H1 (cell line): Measurements from ENCODE around the gene DHX58. TPM values are rescaled to one million over a fixed set of nuclear protein-coding genes. Genes with fewer than 3 reads are reported as not detected.
"Not testable (repeated sequence)": the region's sequence is repeated elsewhere in the genome, so short reads cannot be mapped to it uniquely, and the experiment has no call there.

ENCODE experiments used
- CTCF ChIA-PET: fragments of 300-600 bp; sonication (Branson Sonifier 250); formaldehyde crosslinking; loops from one replicate; lab custom pipeline; 2021; ENCODE audit not compliant: partially characterized antibody; lab: Charles Lee
- POLR2A ChIA-PET: fragments of 300-600 bp; sonication (Branson Sonifier 250); formaldehyde crosslinking; loops from one replicate; lab custom pipeline; 2021; ENCODE audit warnings: inconsistent platforms; ENCODE audit not compliant: partially characterized antibody; lab: Charles Lee
- DNase-seq, 2 experiments: peaks; one replicate each; pipeline versions ENCODE4 v3.0.0 to v3.0.0-alpha.2; 2010 to 2022; ENCODE audit warnings: low spot score in 2 of 2, low read depth in 1 of 2, mixed read lengths in 1 of 2
- FAIRE-seq: peaks from 2 replicates; lab custom pipeline; 2011; peaks lifted over from hg19 to GRCh38; lab: Jason Lieb, UNC
- H2AFZ ChIP-seq: 2 replicates; pipeline ENCODE4 v1.8.1; 2012; ENCODE audit warnings: low read length, inconsistent platforms
- H2AK5ac ChIP-seq: 2 replicates; pipeline ENCODE4 v1.6.1; 2013; ENCODE audit warnings: low read depth, low read length
- H2BK120ac ChIP-seq: replicated peaks from 2 replicates; pipeline ENCODE3; 2013; ENCODE audit warnings: low read depth, low read length, inconsistent platforms
- H2BK12ac ChIP-seq: 2 replicates; pipeline ENCODE4 v1.6.1; 2013; ENCODE audit warnings: low read depth, low read length
- H2BK15ac ChIP-seq: 2 replicates; pipeline ENCODE4 v1.6.1; 2013; ENCODE audit warnings: low read length
- H2BK20ac ChIP-seq: 2 replicates; pipeline ENCODE4 v1.6.1; 2013; ENCODE audit warnings: low read length
- H2BK5ac ChIP-seq: 2 replicates; pipeline ENCODE4 v1.6.1; 2013; ENCODE audit warnings: low read depth, low read length
- H3K14ac ChIP-seq: 2 replicates; pipeline ENCODE4 v1.6.1; 2013; ENCODE audit warnings: inconsistent platforms; ENCODE audit not compliant: insufficient read length
- H3K18ac ChIP-seq: 2 replicates; pipeline ENCODE4 v1.6.1; 2013; ENCODE audit warnings: low read length; ENCODE audit errors: extremely low read depth
- H3K23ac ChIP-seq: 2 replicates; pipeline ENCODE4 v1.6.1; 2013; ENCODE audit warnings: inconsistent platforms; ENCODE audit not compliant: insufficient read length
- H3K23me2 ChIP-seq: 2 replicates; pipeline ENCODE4 v1.6.1; 2013; ENCODE audit warnings: low read depth, low read length
- H3K27ac ChIP-seq: 2 replicates; pipeline ENCODE4 v1.6.1; 2011; ENCODE audit warnings: low read depth, low read length, inconsistent platforms
- H3K27me3 ChIP-seq, 4 experiments: replicated peaks in 1 of 4; 1 replicate in 1 of 4; 2 replicates in 3 of 4; pipeline versions ENCODE4 v1.6.1 to v1.8.1; 2011 to 2013; ENCODE audit warnings: low read length in 3 of 4, mild to moderate bottlenecking in 3 of 4, inconsistent platforms in 2 of 4, mixed read lengths in 2 of 4, moderate library complexity in 1 of 4; ENCODE audit not compliant: control insufficient read depth in 3 of 4, insufficient read depth in 3 of 4; ENCODE audit errors: extremely low read depth in 1 of 4
- H3K36me3 ChIP-seq, 4 experiments: 2 replicates each; pipeline versions ENCODE4 v1.6.1 to v1.8.1; 2011 to 2013; ENCODE audit warnings: mild to moderate bottlenecking in 4 of 4, low read length in 3 of 4, moderate library complexity in 2 of 4, control low read depth in 1 of 4, inconsistent platforms in 1 of 4; ENCODE audit not compliant: insufficient read depth in 4 of 4, control insufficient read depth in 2 of 4
- H3K4ac ChIP-seq: replicated peaks from 2 replicates; pipeline ENCODE3; 2013; ENCODE audit warnings: low read length, low read depth, mixed read lengths, inconsistent platforms; ENCODE audit not compliant: insufficient read length
- H3K4me1 ChIP-seq, 4 experiments: replicated peaks in 1 of 4; 1 replicate in 1 of 4; 2 replicates in 3 of 4; pipeline versions ENCODE4 v1.6.1 to v1.8.1; 2011 to 2013; ENCODE audit warnings: low read length in 3 of 4, inconsistent platforms in 2 of 4, mixed read lengths in 1 of 4; ENCODE audit not compliant: insufficient read depth in 4 of 4, control insufficient read depth in 3 of 4
- H3K4me2 ChIP-seq, 2 experiments: 2 replicates each; pipeline versions ENCODE4 v1.6.1 to v1.8.1; 2011 to 2013; ENCODE audit warnings: low read depth in 2 of 2, low read length in 2 of 2, control low read depth in 1 of 2, inconsistent platforms in 1 of 2, mild to moderate bottlenecking in 1 of 2; ENCODE audit not compliant: insufficient read depth in 1 of 2
- H3K4me3 ChIP-seq, 4 experiments: fragments of 200-600, 300-600 bp in 1 of 4; sonication (generic), shearing (Covaris generic), sonication (Bioruptor Twin) in 1 of 4; 2 replicates each; pipeline versions ENCODE4 v1.5.1 to v1.8.1; 2011 to 2016; ENCODE audit warnings: low read length in 4 of 4, low read depth in 3 of 4, control low read depth in 2 of 4, inconsistent platforms in 2 of 4, mild to moderate bottlenecking in 2 of 4, mixed read lengths in 1 of 4, moderate library complexity in 1 of 4; ENCODE audit not compliant: insufficient read depth in 2 of 4; ENCODE audit errors: extremely low read depth in 1 of 4
- H3K56ac ChIP-seq: replicated peaks from 2 replicates; pipeline ENCODE3; 2013; ENCODE audit warnings: low read depth, mild to moderate bottlenecking, mixed read lengths, low read length, inconsistent platforms; ENCODE audit not compliant: insufficient read length
- H3K79me1 ChIP-seq: 2 replicates; pipeline ENCODE4 v1.6.1; 2013; ENCODE audit warnings: low read depth, low read length, control low read depth
- H3K79me2 ChIP-seq, 2 experiments: 2 replicates each; pipeline versions ENCODE4 v1.6.1 to v1.8.1; 2012 to 2013; ENCODE audit warnings: low read length in 2 of 2, mild to moderate bottlenecking in 2 of 2, inconsistent platforms in 1 of 2; ENCODE audit not compliant: insufficient read depth in 2 of 2, control insufficient read depth in 1 of 2
- H3K9ac ChIP-seq, 4 experiments: replicated peaks in 1 of 4; 1 replicate in 1 of 4; 2 replicates in 3 of 4; pipeline versions ENCODE4 v1.6.1 to v1.8.1; 2011 to 2013; ENCODE audit warnings: low read depth in 3 of 4, low read length in 3 of 4, control low read depth in 2 of 4, mild to moderate bottlenecking in 2 of 4, moderate library complexity in 2 of 4, inconsistent platforms in 1 of 4; ENCODE audit errors: extremely low read depth in 1 of 4
- H3K9me3 ChIP-seq, 2 experiments: 2 replicates each; pipeline versions ENCODE4 v1.6.1 to v1.8.1; 2012 to 2013; ENCODE audit warnings: mild to moderate bottlenecking in 2 of 2, moderate library complexity in 2 of 2, control low read depth in 1 of 2, inconsistent platforms in 1 of 2, low read depth in 1 of 2, low read length in 1 of 2, mixed read lengths in 1 of 2; ENCODE audit not compliant: insufficient read depth in 2 of 2
- H4K20me1 ChIP-seq, 2 experiments: replicated peaks in 1 of 2; 2 replicates each; pipeline versions ENCODE3 to v1.8.1; 2011 to 2013; ENCODE audit warnings: inconsistent platforms in 2 of 2, low read length in 2 of 2, mild to moderate bottlenecking in 1 of 2; ENCODE audit not compliant: insufficient read depth in 2 of 2, control insufficient read depth in 1 of 2
- H4K5ac ChIP-seq: 2 replicates; pipeline ENCODE4 v1.6.1; 2013; ENCODE audit warnings: low read length, low read depth, mixed read lengths, inconsistent platforms; ENCODE audit not compliant: insufficient read length
- H4K8ac ChIP-seq: 2 replicates; pipeline ENCODE4 v1.8.0; 2013; ENCODE audit warnings: mild to moderate bottlenecking, moderate library complexity, low read length, inconsistent platforms; ENCODE audit not compliant: insufficient read depth; ENCODE audit errors: extremely low read depth
- H4K91ac ChIP-seq: replicated peaks from 2 replicates; pipeline ENCODE3; 2013; ENCODE audit warnings: low read length, mixed read lengths, inconsistent platforms; ENCODE audit not compliant: insufficient read length
- WGBS, 2 experiments: shearing (Covaris generic) in 1 of 2; methylation state at CpG; one replicate each; pipeline versions ENCODE4 v1.1.6 to v1.1.7; 2013 to 2015; ENCODE audit warnings: low lambda C conversion rate in 2 of 2, mixed read lengths in 2 of 2, inconsistent platforms in 1 of 2, low coverage in 1 of 2, missing lambda C conversion rate in 1 of 2; ENCODE audit not compliant: insufficient replicate concordance in 2 of 2, insufficient coverage in 1 of 2, insufficient read length in 1 of 2; ENCODE audit errors: extremely low coverage in 1 of 2, missing lambda C conversion rate in 1 of 2; 5-methylcytosine and 5-hydroxymethylcytosine counted together
- polyA plus RNA-seq, 7 experiments: library from polyadenylated mRNA; depleted of rRNA in 3 of 7; stranded (reverse) in 5 of 7; unstranded in 2 of 7; fragments of >200 nt in 5 of 7; fragments of 200-250 nt in 2 of 7; gene quantifications; 1 replicate in 5 of 7; 2 replicates in 1 of 7; 4 replicates in 1 of 7; pipeline versions ENCODE4 v1.2.1 to v1.2.3, GENCODE V29; 2011 to 2013; ENCODE audit warnings: missing spikeins in 2 of 7, mixed read lengths in 2 of 7
- total RNA-seq: library from RNA; stranded (reverse); fragmentation: NEBNext Ultra II Directional; extraction: Animal tissue kit (Norgen Biotek cat#: 25700); gene quantifications from 2 replicates; pipeline ENCODE4 v1.2.1, GENCODE V29; 2021

Gene DHX58
- total and polyA plus RNA-seq, 2 of the 8 experiments (the other 6 are each of a cell fraction or from before 2014, with no cell fraction given): 5.6 to 9.9 TPM

DNA sequence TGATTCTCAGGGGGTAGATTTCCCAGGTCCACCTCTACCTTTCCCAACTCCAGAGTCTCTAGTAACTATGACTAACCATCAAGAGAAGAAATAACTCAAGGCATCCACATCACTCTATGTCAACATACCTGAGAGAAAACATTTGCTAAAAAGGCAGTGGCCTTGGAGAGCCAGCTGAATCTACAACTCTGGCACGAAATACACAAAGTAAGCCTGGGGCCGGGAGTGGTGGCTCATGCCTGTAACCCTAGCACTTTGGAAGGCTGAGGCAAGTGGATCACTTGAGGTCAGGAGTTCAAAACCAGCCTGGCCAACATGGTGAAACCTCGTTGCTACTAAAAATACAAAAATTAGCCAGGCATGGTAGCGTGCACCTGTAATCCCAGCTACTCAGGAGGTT lies 30.6 kb upstream of the DHX58 start:
- not testable (repeated sequence) for H3K27me3 ChIP-seq, H3K56ac ChIP-seq, H3K23me2 ChIP-seq, H3K4me3 ChIP-seq, H3K27ac ChIP-seq, H3K4me2 ChIP-seq, H2BK120ac ChIP-seq, H4K5ac ChIP-seq, H2BK5ac ChIP-seq, H3K4ac ChIP-seq, DNase-seq, H3K4me1 ChIP-seq, H3K9me3 ChIP-seq, H3K9ac ChIP-seq, FAIRE-seq, H2AFZ ChIP-seq, H3K18ac ChIP-seq, H2BK15ac ChIP-seq, H2BK20ac ChIP-seq, H3K79me1 ChIP-seq, H2AK5ac ChIP-seq, H2BK12ac ChIP-seq, H4K91ac ChIP-seq, H3K36me3 ChIP-seq, H3K14ac ChIP-seq, H3K23ac ChIP-seq, H4K8ac ChIP-seq
- POLR2A ChIA-PET: interaction anchor here (1.1 to 1.4 kb wide), 3 partner anchors 22 to 127 kb away, joined by 3 to 5 read pairs (median 4); partner anchors contain the start of gene KAT2A
- WGBS, 2 experiments: 71% methylated on average over 4 of the region's 4 CpGs; no CpG with 5 or more reads in 1 of the 2 experiments
- Histone ChIP-seq H3K79me2 (peaks cover 0 to 43% of the 10 kb centered on the region in 2 experiments; a peak in 2 of 4 replicates), H4K20me1 (peaks cover 9 to 12% of the 10 kb centered on the region in 2 experiments)
- CTCF ChIA-PET: interaction anchor here (0.6 to 2.7 kb wide), 11 partner anchors 10 to 168 kb away, joined by 3 to 9 read pairs (median 3); partner anchors contain the start of genes HSPB9, KAT2A and KCNH4
